HepG2 (cell line): ENCODE measurements around the gene JAG1. TPM values are rescaled to one million over a fixed set of nuclear protein-coding genes. Genes with fewer than 3 reads are reported as not detected.

Experiments
- AKAP8 ChIP-seq: sonication (generic); formaldehyde crosslinking; IDR thresholded peaks from 2 replicates; pipeline ENCODE4 v1.5.1; 2020; ENCODE audit warnings: mild to moderate bottlenecking, missing genetic modification reagents
- ARNT ChIP-seq: fragments of 450-650 bp; IDR thresholded peaks from 2 replicates; pipeline ENCODE4 v1.6.1; 2017
- CHD4 ChIP-seq: fragments of 200-600 bp; sonication (generic); IDR thresholded peaks from 2 replicates; pipeline ENCODE4 v1.7.0; 2017; ENCODE audit warnings: mild to moderate bottlenecking, low read length, borderline replicate concordance
- ETV6 ChIP-seq: sonication (generic); formaldehyde crosslinking; conservative IDR thresholded peaks from 2 replicates; pipeline ENCODE4 v1.4.0; 2020; ENCODE audit warnings: missing genetic modification reagents
- FOXK2 ChIP-seq: fragments of 450-650 bp; IDR thresholded peaks from 2 replicates; pipeline ENCODE4 v1.6.1; 2016
- HCFC1 ChIP-seq: fragments of 150-350 bp; IDR thresholded peaks from 2 replicates; pipeline ENCODE4 v1.6.1; 2014; ENCODE audit warnings: low read depth, low read length
- NR2F1 ChIP-seq, 2 experiments: fragments of 450-650 bp in 1 of 2; formaldehyde crosslinking in 1 of 2; IDR thresholded peaks; 2 replicates each; pipeline versions ENCODE4 v1.5.0 to v1.6.1; 2016 to 2020; ENCODE audit warnings: mild to moderate bottlenecking in 1 of 2, missing compliant biosample characterization in 1 of 2, missing genetic modification reagents in 1 of 2, moderate library complexity in 1 of 2
- NR2F6 ChIP-seq, 2 experiments: IDR thresholded peaks; 2 replicates each; pipeline ENCODE4 v1.6.1; 2016; ENCODE audit warnings: antibody characterized with exemption in 1 of 2, mild to moderate bottlenecking in 1 of 2
- PHF21A ChIP-seq: sonication (generic); formaldehyde crosslinking; IDR thresholded peaks from 2 replicates; pipeline ENCODE4 v1.5.0; 2020; ENCODE audit warnings: mild to moderate bottlenecking, missing genetic modification reagents
- POGZ ChIP-seq: sonication (generic); formaldehyde crosslinking; IDR thresholded peaks from 2 replicates; pipeline ENCODE4 v1.4.0; 2020; ENCODE audit warnings: mild to moderate bottlenecking, missing genetic modification reagents
- POLR2G ChIP-seq: fragments of 200-400 bp; formaldehyde crosslinking; IDR thresholded peaks from 2 replicates; pipeline ENCODE4 v1.6.1; 2018; ENCODE audit warnings: mild to moderate bottlenecking, low read depth, low read length, moderate library complexity
- PPARG ChIP-seq: conservative IDR thresholded peaks from 2 replicates; pipeline ENCODE4 v1.6.1; 2016; ENCODE audit warnings: missing biosample characterization, missing genetic modification reagents
- REL ChIP-seq: sonication (generic); formaldehyde crosslinking; conservative IDR thresholded peaks from 2 replicates; pipeline ENCODE4 v1.8.0; 2022; ENCODE audit warnings: mild to moderate bottlenecking, missing genetic modification reagents, moderate library complexity
- SALL1 ChIP-seq: sonication (generic); formaldehyde crosslinking; IDR thresholded peaks from 2 replicates; pipeline ENCODE4 v1.8.0; 2022; ENCODE audit warnings: mild to moderate bottlenecking, missing genetic modification reagents
- SAP130 ChIP-seq: IDR thresholded peaks from 2 replicates; pipeline ENCODE4 v1.6.1; 2016; ENCODE audit warnings: low read depth
- TGIF2 ChIP-seq: IDR thresholded peaks from 2 replicates; pipeline ENCODE4 v1.6.1; 2016; ENCODE audit warnings: control low read depth, missing compliant biosample characterization
- TP53 ChIP-seq: sonication (generic); formaldehyde crosslinking; conservative IDR thresholded peaks from 2 replicates; pipeline ENCODE4 v1.4.0; 2020; ENCODE audit warnings: missing genetic modification reagents
- ZEB1 ChIP-seq: IDR thresholded peaks from 2 replicates; pipeline ENCODE4 v1.6.1; 2012; ENCODE audit warnings: mild to moderate bottlenecking, low read depth, inconsistent platforms; ENCODE audit not compliant: insufficient replicate concordance
- ZHX1 ChIP-seq: sonication (generic); formaldehyde crosslinking; IDR thresholded peaks from 2 replicates; pipeline ENCODE4 v1.8.1; 2022; ENCODE audit warnings: low read depth, mild to moderate bottlenecking, missing genetic modification reagents
- ZMAT3 ChIP-seq: sonication (generic); formaldehyde crosslinking; conservative IDR thresholded peaks from 2 replicates; pipeline ENCODE4 v1.7.0; 2021; ENCODE audit warnings: missing genetic modification reagents
- ZNF496 ChIP-seq: sonication (generic); formaldehyde crosslinking; IDR thresholded peaks from 2 replicates; pipeline ENCODE4 v1.8.1; 2023; ENCODE audit warnings: mild to moderate bottlenecking, moderate library complexity, missing genetic modification reagents; ENCODE audit not compliant: insufficient replicate concordance
- ZNF549 ChIP-seq: sonication (generic); formaldehyde crosslinking; IDR thresholded peaks from 2 replicates; pipeline ENCODE4 v1.5.0; 2020; ENCODE audit warnings: missing genetic modification reagents
- ZNF777 ChIP-seq: sonication (generic); formaldehyde crosslinking; IDR thresholded peaks from 2 replicates; pipeline ENCODE4 v1.4.0; 2020; ENCODE audit warnings: missing genetic modification reagents
- ZNF790 ChIP-seq: sonication (generic); formaldehyde crosslinking; IDR thresholded peaks from 2 replicates; pipeline ENCODE4 v1.8.0; 2022; ENCODE audit warnings: missing genetic modification reagents, mild to moderate bottlenecking, borderline replicate concordance
- ZNF878 ChIP-seq: sonication (generic); formaldehyde crosslinking; IDR thresholded peaks from 2 replicates; pipeline ENCODE4 v1.8.1; 2023; ENCODE audit warnings: mild to moderate bottlenecking, missing genetic modification reagents, moderate library complexity
- ZSCAN30 ChIP-seq: sonication (generic); formaldehyde crosslinking; IDR thresholded peaks from 2 replicates; pipeline ENCODE4 v1.5.0; 2020; ENCODE audit warnings: mild to moderate bottlenecking, missing genetic modification reagents
- polyA plus RNA-seq, 8 experiments: library from polyadenylated mRNA; depleted of rRNA in 3 of 8; stranded (reverse) in 7 of 8; unstranded in 1 of 8; fragments of >200 nt; fragmentation: Illumina TruSeq in 4 of 8; extraction: Trizol in 4 of 8; gene quantifications; 2 replicates each; pipeline versions ENCODE4 v1.2.1 to v1.2.3, GENCODE V29; 2011 to 2016; ENCODE audit warnings: low read depth in 4 of 8, missing spikeins in 1 of 8, mixed read lengths in 1 of 8; ENCODE audit not compliant: insufficient read depth in 1 of 8
- total RNA-seq, 5 experiments: library from RNA; depleted of rRNA; stranded (reverse); fragments of >200 nt; fragmentation: Illumina TruSeq; extraction: Trizol; gene quantifications; 2 replicates each; pipeline ENCODE4 v1.2.3, GENCODE V29; 2016; ENCODE audit warnings: low read depth in 1 of 5
- TF ChIP-seq, protein P1 (sequence below): IDR thresholded peaks from 2 replicates; pipeline ENCODE4 v1.6.1; 2016; ENCODE audit warnings: missing genetic modification reagents, missing compliant biosample characterization

The JAG1 gene
- total and polyA plus RNA-seq, 2 of the 13 experiments (the other 11 are each of a cell fraction or from before 2014, with no cell fraction given), result 47.1 to 56.3 TPM

GRCh38 chr20:10710991-10711775 is 37.4 kb upstream of the JAG1 start (continued):
- TF ChIP-seq ZHX1 (CRISPR knock-in tag) (0 out of 2 replicates have a peak, but pooled peaks have one; percentile 30), POGZ (CRISPR knock-in tag) (peak; percentile 36; the same call in 1 of the 2 replicates), SALL1 (CRISPR knock-in tag) (peak; percentile 24; the same call in 1 of the 2 replicates), HCFC1 (no peak), ZNF549 (CRISPR knock-in tag) (no peak), ZEB1 (no peak), SAP130 (CRISPR knock-in tag) (peak; percentile 9; the same call in 1 of the 2 replicates), FOXK2 (peak; percentile 84), ZNF777 (CRISPR knock-in tag) (peak; percentile 55; the same call in 1 of the 2 replicates), REL (0 out of 2 replicates have a peak, but pooled peaks have one; percentile 33), NR2F1 (CRISPR knock-in tag; IDR thresholded peaks at IDR 0.05) (peak in 1 of 2 experiments; percentile 41; a peak in 1 of 4 replicates), ZNF496 (CRISPR knock-in tag) (no peak), NR2F6 (IDR thresholded peaks at IDR 0.05) (peak; percentile 83), NR2F6 (CRISPR knock-in tag; IDR thresholded peaks at IDR 0.05) (peak; percentile 51; the same call in 1 of the 2 replicates), ZMAT3 (CRISPR knock-in tag) (0 out of 2 replicates have a peak, but pooled peaks have one; percentile 39), PHF21A (no peak; the same call in 1 of the 2 replicates), ETV6 (CRISPR knock-in tag) (no peak), POLR2G (peak; percentile 79), TP53 (CRISPR knock-in tag) (no peak), AKAP8 (CRISPR knock-in tag) (no peak), PPARG (CRISPR knock-in tag) (peak; percentile 95), CHD4 (peak; percentile 98; the same call in 1 of the 2 replicates), ZSCAN30 (CRISPR knock-in tag) (no peak), ZNF790 (0 out of 2 replicates have a peak, but pooled peaks have one; percentile 47), ZNF878 (CRISPR knock-in tag) (no peak), ARNT (no peak; the same call in 1 of the 2 replicates), TGIF2 (CRISPR knock-in tag) (peak; percentile 26; the same call in 1 of the 2 replicates)
- TF ChIP-seq, protein P1, sequence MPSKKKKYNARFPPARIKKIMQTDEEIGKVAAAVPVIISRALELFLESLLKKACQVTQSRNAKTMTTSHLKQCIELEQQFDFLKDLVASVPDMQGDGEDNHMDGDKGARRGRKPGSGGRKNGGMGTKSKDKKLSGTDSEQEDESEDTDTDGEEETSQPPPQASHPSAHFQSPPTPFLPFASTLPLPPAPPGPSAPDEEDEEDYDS (CRISPR knock-in tag), result peak; percentile 31
